GM19372 (cell line): ENCODE data around the gene ALX4.

Experiments used
- ATAC-seq: cut with Tn5 transposase; IDR thresholded peaks from one replicate; pipeline ENCODE4 v1.9.1; 2021; ENCODE audit warnings: mild to moderate bottlenecking, low read depth, moderate library complexity; ENCODE audit not compliant: unreplicated experiment

The ALX4 gene

GRCh38 chr11:44318369-44318768 is 8.4 kb upstream of the ALX4 start:
- ATAC-seq = no peak

GRCh38 chr11:44316659-44317240 is 6.8 kb upstream of the ALX4 start:
- no peak for ATAC-seq

GRCh38 chr11:44315947-44316658 is 6.2 kb upstream of the ALX4 start:
- ATAC-seq = no peak

GRCh38 chr11:44314733-44315132 is 4.8 kb upstream of the ALX4 start:
- ATAC-seq = no peak

GRCh38 chr11:44313761-44314489 is 4.0 kb upstream of the ALX4 start:
- no peak for ATAC-seq

GRCh38 chr11:44312876-44313275 is 2.9 kb upstream of the ALX4 start:
- no peak for ATAC-seq

GRCh38 chr11:44311339-44312261 is 1.7 kb upstream of the ALX4 start:
- ATAC-seq = no peak

GRCh38 chr11:44310463-44311272 is 729 bp upstream of the ALX4 start:
- no peak for ATAC-seq

GRCh38 chr11:44310206-44310462 is 195 bp upstream of the ALX4 start:
- ATAC-seq = no peak

GRCh38 chr11:44308923-44309477 is 939 bp downstream of the ALX4 start:
- no peak for ATAC-seq

- no peak for ATAC-seq
These were observed 1.6 kb downstream of the ALX4 start for GRCh38 chr11:44308256-44308922.

- ATAC-seq = no peak
These were observed 2.4 kb downstream of the ALX4 start for GRCh38 chr11:44307340-44308099.

- ATAC-seq = no peak
These were observed 3.1 kb downstream of the ALX4 start for GRCh38 chr11:44306918-44307244.

- no peak for ATAC-seq
These were observed 3.7 kb downstream of the ALX4 start for GRCh38 chr11:44306052-44306917.

GRCh38 chr11:44305470-44306051 is 4.4 kb downstream of the ALX4 start:
- no peak for ATAC-seq

- no peak for ATAC-seq
These were observed 4.9 kb downstream of the ALX4 start for GRCh38 chr11:44305026-44305469.
